K562 (cell line): Measurements from ENCODE around the gene CRHR2. TPM values are rescaled to one million over a fixed set of nuclear protein-coding genes. Genes with fewer than 3 reads are reported as not detected.
A peak's percentile ranks its signal among the peaks of the same experiment; 100 is the strongest.

Experiments used
- ARID1B ChIP-seq: fragments of 450-650 bp; IDR thresholded peaks from 2 replicates; pipeline ENCODE4 v1.6.1; 2016; ENCODE audit warnings: antibody characterized with exemption, mild to moderate bottlenecking, inconsistent platforms
- BHLHE40 ChIP-seq: IDR thresholded peaks from 2 replicates; pipeline ENCODE4 v1.6.1; 2011; ENCODE audit warnings: low read length, improper control_type of control experiment
- CBX1 ChIP-seq: sonication (generic); IDR thresholded peaks from 2 replicates; pipeline ENCODE4 v1.6.1; 2016; ENCODE audit warnings: antibody characterized with exemption, low read depth, mild to moderate bottlenecking
- DIDO1 ChIP-seq: fragments of 450-650 bp; IDR thresholded peaks from 2 replicates; pipeline ENCODE4 v1.6.1; 2016; ENCODE audit warnings: low read depth, missing biosample characterization, missing genetic modification characterization
- ELF1 ChIP-seq: fragments of 200-800 bp; sonication (Bioruptor generic); IDR thresholded peaks from 2 replicates; pipeline ENCODE4 v1.6.1; 2016; ENCODE audit warnings: missing genetic modification characterization, missing compliant biosample characterization
- ERF ChIP-seq: fragments of 450-650 bp; formaldehyde crosslinking; IDR thresholded peaks from 2 replicates; pipeline ENCODE4 v1.4.0; 2020; ENCODE audit warnings: mild to moderate bottlenecking, mixed read lengths
- KAT7 ChIP-seq: sonication (generic); formaldehyde crosslinking; IDR thresholded peaks from 2 replicates; pipeline ENCODE4 v1.8.0; 2022; ENCODE audit warnings: missing genetic modification reagents, mild to moderate bottlenecking, borderline replicate concordance
- MTA3 ChIP-seq: fragments of 450-650 bp; formaldehyde crosslinking; IDR thresholded peaks from 2 replicates; pipeline ENCODE4 v1.6.1; 2017; ENCODE audit warnings: mild to moderate bottlenecking, borderline replicate concordance
- NFIX ChIP-seq: fragments of 250-450 bp; sonication (Bioruptor Pico); IDR thresholded peaks from 2 replicates; pipeline ENCODE4 v1.4.0; 2020; ENCODE audit warnings: low read depth, mild to moderate bottlenecking, moderate library complexity
- POLR3A ChIP-seq: IDR thresholded peaks from 2 replicates; pipeline ENCODE4 v1.6.1; 2011; ENCODE audit warnings: borderline replicate concordance, mild to moderate bottlenecking, moderate library complexity; ENCODE audit not compliant: insufficient read length, insufficient read depth; ENCODE audit errors: extremely low read depth
- RB1 ChIP-seq: fragments of 450-650 bp; IDR thresholded peaks from 2 replicates; pipeline ENCODE4 v1.6.1; 2017; ENCODE audit warnings: low read depth, mild to moderate bottlenecking
- RBM22 ChIP-seq: fragments of 200-400 bp; formaldehyde crosslinking; IDR thresholded peaks from 2 replicates; pipeline ENCODE4 v1.6.1; 2018; ENCODE audit warnings: low read length, low read depth; ENCODE audit not compliant: poor library complexity, severe bottlenecking
- SMARCA5 ChIP-seq: fragments of 450-650 bp; IDR thresholded peaks from 2 replicates; pipeline ENCODE4 v1.6.1; 2016
- SNAPC5 ChIP-seq: fragments of 250-450 bp; sonication (Bioruptor Pico); IDR thresholded peaks from 2 replicates; pipeline ENCODE4 v1.8.0; 2021; ENCODE audit warnings: moderate library complexity, mild to moderate bottlenecking, inconsistent platforms
- U2AF1 ChIP-seq: fragments of 200-400 bp; formaldehyde crosslinking; optimal IDR thresholded peaks from 2 replicates; pipeline ENCODE3; 2017; ENCODE audit warnings: mild to moderate bottlenecking, low read depth, low read length, moderate library complexity
- ZNF175 ChIP-seq: fragments of 200-800 bp; sonication (Bioruptor generic); IDR thresholded peaks from 2 replicates; pipeline ENCODE4 v1.6.1; 2016; ENCODE audit warnings: low read depth, mild to moderate bottlenecking, missing genetic modification characterization, missing compliant biosample characterization
- ZNF217 ChIP-seq: sonication (generic); formaldehyde crosslinking; IDR thresholded peaks from 2 replicates; pipeline ENCODE4 v1.8.0; 2022; ENCODE audit warnings: mild to moderate bottlenecking, missing genetic modification reagents
- ZNF232 ChIP-seq: sonication (generic); formaldehyde crosslinking; IDR thresholded peaks from 2 replicates; pipeline ENCODE4 v1.8.0; 2022; ENCODE audit warnings: mild to moderate bottlenecking, missing genetic modification reagents
- ZNF584 ChIP-seq: fragments of 200-800 bp; sonication (Bioruptor generic); IDR thresholded peaks from 2 replicates; pipeline ENCODE4 v1.6.1; 2016; ENCODE audit warnings: low read depth, mild to moderate bottlenecking, missing genetic modification characterization, missing compliant biosample characterization
- ZNF77 ChIP-seq: fragments of 250-450 bp; sonication (Bioruptor Pico); IDR thresholded peaks from 2 replicates; pipeline ENCODE4 v1.5.0; 2020
- ZNF79 ChIP-seq: fragments of 250-450 bp; sonication (Bioruptor Pico); IDR thresholded peaks from 2 replicates; pipeline ENCODE4 v1.4.0; 2020; ENCODE audit warnings: low read depth, mild to moderate bottlenecking, moderate library complexity
- polyA plus RNA-seq, 8 experiments: library from polyadenylated mRNA; depleted of rRNA in 4 of 8; stranded (reverse) in 5 of 8; unstranded in 3 of 8; fragments of >200 nt; fragmentation: Nextera tagmentation in 2 of 8; fragmentation: Illumina TruSeq in 1 of 8; extraction: Ambion mirVana in 2 of 8; extraction: Trizol in 1 of 8; gene quantifications; 2 replicates each; pipeline versions ENCODE4 v1.2.1 to v1.2.3, GENCODE V29; 2011 to 2014; ENCODE audit warnings: inconsistent platforms in 1 of 8, missing spikeins in 1 of 8
- total RNA-seq, 7 experiments: library from RNA; depleted of rRNA in 6 of 7; stranded (reverse); fragments of >200 nt in 6 of 7; fragmentation: Illumina TruSeq in 2 of 7; extraction: Trizol in 2 of 7; gene quantifications; 2 replicates each; pipeline versions ENCODE4 v1.2.1 to v1.2.3, GENCODE V29; 2011 to 2021; ENCODE audit warnings: low replicate concordance in 1 of 7
- TF ChIP-seq, protein P1 (sequence below), 3 experiments: fragments of 200-800 bp in 1 of 3; sonication (Bioruptor generic) in 1 of 3; sonication (generic) in 1 of 3; formaldehyde crosslinking in 1 of 3; IDR thresholded peaks; 2 replicates each; pipeline versions ENCODE4 v1.6.1 to v1.8.0; 2016 to 2022; ENCODE audit warnings: mild to moderate bottlenecking in 2 of 3, missing compliant biosample characterization in 2 of 3, missing genetic modification characterization in 2 of 3, missing genetic modification reagents in 1 of 3
- TF ChIP-seq, protein P2 (sequence below): sonication (generic); formaldehyde crosslinking; IDR thresholded peaks from 2 replicates; pipeline ENCODE4 v1.8.0; 2022; ENCODE audit warnings: missing genetic modification reagents, mild to moderate bottlenecking, moderate library complexity, borderline replicate concordance
- TF ChIP-seq, protein P3 (sequence below): fragments of 250-450 bp; sonication (Bioruptor Pico); IDR thresholded peaks from 2 replicates; pipeline ENCODE4 v1.8.0; 2022; ENCODE audit warnings: moderate library complexity, mild to moderate bottlenecking, inconsistent platforms

CRHR2 gene
- total and polyA plus RNA-seq, 9 of the 15 experiments (the other 6 are each of a cell fraction or from before 2014, with no cell fraction given) = not detected

DNA sequence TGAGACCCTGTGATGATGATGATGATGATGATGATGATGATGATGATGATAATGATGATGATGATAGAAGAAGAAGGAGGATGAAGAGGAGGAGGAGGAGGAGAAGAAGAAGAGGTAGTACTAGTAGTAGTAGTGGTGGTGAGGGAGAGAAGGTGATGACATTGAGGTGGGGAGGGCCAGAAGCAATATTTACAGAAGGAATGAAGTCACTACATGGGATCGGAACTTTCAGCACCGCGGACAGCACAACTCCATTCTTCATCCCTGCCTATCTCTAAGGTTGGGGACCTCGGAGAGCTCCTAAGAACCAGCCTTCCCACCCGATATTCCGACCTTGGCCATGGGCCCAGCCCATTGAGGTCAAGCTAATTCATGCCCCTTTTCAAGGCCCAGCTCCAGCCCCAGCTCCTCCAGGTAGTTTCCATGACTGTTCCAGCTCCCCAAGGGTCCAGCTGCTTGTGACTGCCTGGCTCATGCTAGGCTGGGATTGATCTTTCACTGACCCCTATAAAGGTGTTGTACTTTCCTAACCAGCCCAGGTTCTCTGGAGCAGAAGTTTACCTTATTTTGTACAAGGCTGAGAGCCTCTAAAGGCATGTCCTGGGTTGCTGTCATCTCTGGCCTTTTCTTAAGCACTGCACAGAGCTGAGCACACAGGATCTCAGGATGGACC lies 10.3 kb downstream of the CRHR2 start (continued):
- TF ChIP-seq POLR3A (no peak), ELF1 (tag) (no peak), ARID1B (no peak), ZNF584 (CRISPR knock-in tag) (peak; percentile 95), ZNF232 (CRISPR knock-in tag) (peak; percentile 93), ERF (CRISPR knock-in tag) (no peak), RBM22 (no peak), KAT7 (CRISPR knock-in tag) (no peak), MTA3 (no peak), CBX1 (no peak), ZNF77 (CRISPR knock-in tag) (no peak), BHLHE40 (no peak), ZNF217 (CRISPR knock-in tag) (no peak), U2AF1 (no peak), NFIX (CRISPR knock-in tag) (no peak), SNAPC5 (no peak), ZNF79 (CRISPR knock-in tag) (no peak), ZNF175 (CRISPR knock-in tag) (peak; percentile 96), SMARCA5 (no peak), DIDO1 (tag) (no peak), RB1 (no peak)
- TF ChIP-seq, protein P1, sequence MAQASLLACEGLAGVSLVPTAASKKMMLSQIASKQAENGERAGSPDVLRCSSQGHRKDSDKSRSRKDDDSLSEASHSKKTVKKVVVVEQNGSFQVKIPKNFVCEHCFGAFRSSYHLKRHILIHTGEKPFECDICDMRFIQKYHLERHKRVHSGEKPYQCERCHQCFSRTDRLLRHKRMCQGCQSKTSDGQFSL (CRISPR knock-in tag; IDR thresholded peaks at IDR 0.05) = no peak
- TF ChIP-seq, protein P1 (tag; IDR thresholded peaks at IDR 0.05) = no peak
- TF ChIP-seq, protein P2, sequence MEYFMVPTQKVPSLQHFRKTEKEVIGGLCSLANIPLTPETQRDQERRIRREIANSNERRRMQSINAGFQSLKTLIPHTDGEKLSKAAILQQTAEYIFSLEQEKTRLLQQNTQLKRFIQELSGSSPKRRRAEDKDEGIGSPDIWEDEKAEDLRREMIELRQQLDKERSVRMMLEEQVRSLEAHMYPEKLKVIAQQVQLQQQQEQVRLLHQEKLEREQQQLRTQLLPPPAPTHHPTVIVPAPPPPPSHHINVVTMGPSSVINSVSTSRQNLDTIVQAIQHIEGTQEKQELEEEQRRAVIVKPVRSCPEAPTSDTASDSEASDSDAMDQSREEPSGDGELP (CRISPR knock-in tag) = peak; percentile 66; the same call in 1 of the 2 replicates
- TF ChIP-seq, protein P3, sequence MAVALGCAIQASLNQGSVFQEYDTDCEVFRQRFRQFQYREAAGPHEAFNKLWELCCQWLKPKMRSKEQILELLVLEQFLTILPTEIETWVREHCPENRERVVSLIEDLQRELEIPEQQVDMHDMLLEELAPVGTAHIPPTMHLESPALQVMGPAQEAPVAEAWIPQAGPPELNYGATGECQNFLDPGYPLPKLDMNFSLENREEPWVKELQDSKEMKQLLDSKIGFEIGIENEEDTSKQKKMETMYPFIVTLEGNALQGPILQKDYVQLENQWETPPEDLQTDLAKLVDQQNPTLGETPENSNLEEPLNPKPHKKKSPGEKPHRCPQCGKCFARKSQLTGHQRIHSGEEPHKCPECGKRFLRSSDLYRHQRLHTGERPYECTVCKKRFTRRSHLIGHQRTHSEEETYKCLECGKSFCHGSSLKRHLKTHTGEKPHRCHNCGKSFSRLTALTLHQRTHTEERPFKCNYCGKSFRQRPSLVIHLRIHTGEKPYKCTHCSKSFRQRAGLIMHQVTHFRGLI (CRISPR knock-in tag) = peak; percentile 81; the same call in 1 of the 2 replicates
